ENCODE measurements around the gene TMED4.
A peak's percentile ranks its signal among the peaks of the same experiment; 100 is the strongest.
"Not testable (repeated sequence)": the region's sequence is repeated elsewhere in the genome, so short reads cannot be mapped to it uniquely, and the experiment has no call there.

The TMED4 gene

GRCh38 chr7:44568771-44569560, 13.1 kb downstream of the TMED4 start:
- DNase-seq (ENCODE audit: low spot score): no peak

GRCh38 chr7:44567884-44568283, 14.1 kb downstream of the TMED4 start:
- no peak for DNase-seq (ENCODE audit: low spot score)

GRCh38 chr7:44566680-44567079, 15.4 kb downstream of the TMED4 start:
- DNase-seq (ENCODE audit: low spot score): no peak

- peak; percentile 67 for DNase-seq (ENCODE audit: low spot score)
Measured at GRCh38 chr7:44565795-44566559, 16.1 kb downstream of the TMED4 start.

- DNase-seq (ENCODE audit: low spot score): peak; percentile 82
Measured at GRCh38 chr7:44565097-44565794, 16.8 kb downstream of the TMED4 start.

GRCh38 chr7:44564606-44565005, 17.4 kb downstream of the TMED4 start:
- DNase-seq (ENCODE audit: low spot score): no peak

- no peak for DNase-seq (ENCODE audit: low spot score)
Measured at GRCh38 chr7:44563171-44563679, 18.8 kb downstream of the TMED4 start.

- not testable (repeated sequence) for DNase-seq (ENCODE audit: low spot score)
Measured at GRCh38 chr7:44562622-44562962, 19.4 kb downstream of the TMED4 start.

- DNase-seq (ENCODE audit: low spot score): peak; percentile 57
Measured at GRCh38 chr7:44561962-44562621, 19.9 kb downstream of the TMED4 start.

GRCh38 chr7:44561481-44561880, 20.6 kb downstream of the TMED4 start:
- DNase-seq (ENCODE audit: low spot score): no peak

GRCh38 chr7:44559485-44559884, 22.5 kb downstream of the TMED4 start:
- no peak for DNase-seq (ENCODE audit: low spot score)

- DNase-seq (ENCODE audit: low spot score): no peak
Measured at GRCh38 chr7:44557485-44557884, 24.5 kb downstream of the TMED4 start.

- no peak for DNase-seq (ENCODE audit: low spot score)
Measured at GRCh38 chr7:44555350-44555749, 26.7 kb downstream of the TMED4 start.

GRCh38 chr7:44552473-44553005, 29.5 kb downstream of the TMED4 start:
- not testable (repeated sequence) for DNase-seq (ENCODE audit: low spot score)

GRCh38 chr7:44549457-44549856, 32.6 kb downstream of the TMED4 start:
- no peak for DNase-seq (ENCODE audit: low spot score)

GRCh38 chr7:44548893-44549292, 33.1 kb downstream of the TMED4 start:
- no peak for DNase-seq (ENCODE audit: low spot score)

GRCh38 chr7:44547536-44548231, 34.3 kb downstream of the TMED4 start:
- DNase-seq (ENCODE audit: low spot score): no peak

GRCh38 chr7:44541876-44542610, 40.0 kb downstream of the TMED4 start:
- peak; percentile 43 for DNase-seq (ENCODE audit: low spot score)

- peak; percentile 81 for DNase-seq (ENCODE audit: low spot score)
Measured at GRCh38 chr7:44541028-44541869, 40.8 kb downstream of the TMED4 start, which contains the start of gene NPC1L1. TSS of gene NPC1L1 (minus strand) at chr7:44541330. CDS start at chr7:44541259, 71 bp downstream.
